Lower leg skin (tissue), 4 donors: ENCODE data around the gene GRK1. TPM values are rescaled to one million over a fixed set of nuclear protein-coding genes. Genes with fewer than 3 reads are reported as not detected.
A peak's percentile ranks its signal among the peaks of the same experiment; 100 is the strongest.

Source experiments
- DNase-seq, 2 donors: peaks; one replicate each; pipeline ENCODE4 v3.0.0-alpha.2; 2019; ENCODE audit warnings: low spot score in 2 of 2
- H3K4me3 ChIP-seq: fragments of 200-600 bp; sonication (generic); 2 replicates; pipeline ENCODE4 v1.5.1; 2017; ENCODE audit warnings: mild to moderate bottlenecking, low read depth; ENCODE audit not compliant: poor library complexity, severe bottlenecking
- POLR2A ChIP-seq, 2 donors: fragments of 450-650 bp; IDR thresholded peaks; one replicate each; pipeline ENCODE4 v1.6.1; 2016 to 2017; ENCODE audit warnings: antibody characterized with exemption in 2 of 2, mild to moderate bottlenecking in 1 of 2, moderate library complexity in 1 of 2
- WGBS, 2 donors: methylation state at CpG; one replicate each; pipeline ENCODE4 v1.1.5; 2018; 5-methylcytosine and 5-hydroxymethylcytosine counted together
- intact Hi-C: fragments of 100-400 bp; cut with DNase I; formaldehyde crosslinking; loops from one replicate; pipeline ENCODE4 v1.15.0; 2023; ENCODE audit warnings: low total_unique reads
- total RNA-seq, 4 donors: library from RNA; depleted of rRNA; stranded (reverse); fragments of >200 nt; gene quantifications; one replicate each; pipeline ENCODE4 v1.1.0, GENCODE V29; 2016
- TF ChIP-seq, protein P1 (sequence below), 3 donors: fragments of 450-650 bp; IDR thresholded peaks; one replicate each; pipeline ENCODE4 v1.5.1; 2016; ENCODE audit warnings: antibody characterized with exemption in 3 of 3, mild to moderate bottlenecking in 3 of 3, moderate library complexity in 2 of 3

The GRK1 gene
- total RNA-seq, 4 donors from 2014 or later = not detected

DNA sequence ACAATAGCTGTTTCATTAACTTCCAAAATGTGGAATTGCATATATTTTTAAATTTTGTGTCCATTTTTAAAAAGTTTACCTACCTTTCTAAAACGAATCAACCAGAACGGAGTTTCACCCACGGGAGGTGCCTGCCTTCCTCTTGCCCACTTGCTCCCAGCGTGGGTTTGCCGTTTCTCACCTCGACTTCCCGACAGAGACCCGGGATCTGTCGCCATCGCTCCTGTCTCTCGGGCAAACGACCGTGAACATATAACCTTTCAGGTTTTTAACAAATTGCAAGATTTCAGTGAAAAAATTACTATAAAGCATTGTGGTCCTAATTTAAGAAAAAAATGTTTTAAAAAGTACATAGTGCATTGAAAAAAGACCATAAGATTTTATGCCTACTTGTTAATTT lies 96.2 kb downstream of the GRK1 start:
- peak in 1 of 2 donors; percentile 68 for DNase-seq
- WGBS, 2 donors = 90 to 92% methylated on average over 13 of the region's 13 CpGs
- TF ChIP-seq, protein P1, sequence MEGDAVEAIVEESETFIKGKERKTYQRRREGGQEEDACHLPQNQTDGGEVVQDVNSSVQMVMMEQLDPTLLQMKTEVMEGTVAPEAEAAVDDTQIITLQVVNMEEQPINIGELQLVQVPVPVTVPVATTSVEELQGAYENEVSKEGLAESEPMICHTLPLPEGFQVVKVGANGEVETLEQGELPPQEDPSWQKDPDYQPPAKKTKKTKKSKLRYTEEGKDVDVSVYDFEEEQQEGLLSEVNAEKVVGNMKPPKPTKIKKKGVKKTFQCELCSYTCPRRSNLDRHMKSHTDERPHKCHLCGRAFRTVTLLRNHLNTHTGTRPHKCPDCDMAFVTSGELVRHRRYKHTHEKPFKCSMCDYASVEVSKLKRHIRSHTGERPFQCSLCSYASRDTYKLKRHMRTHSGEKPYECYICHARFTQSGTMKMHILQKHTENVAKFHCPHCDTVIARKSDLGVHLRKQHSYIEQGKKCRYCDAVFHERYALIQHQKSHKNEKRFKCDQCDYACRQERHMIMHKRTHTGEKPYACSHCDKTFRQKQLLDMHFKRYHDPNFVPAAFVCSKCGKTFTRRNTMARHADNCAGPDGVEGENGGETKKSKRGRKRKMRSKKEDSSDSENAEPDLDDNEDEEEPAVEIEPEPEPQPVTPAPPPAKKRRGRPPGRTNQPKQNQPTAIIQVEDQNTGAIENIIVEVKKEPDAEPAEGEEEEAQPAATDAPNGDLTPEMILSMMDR (IDR thresholded peaks at IDR 0.05) = no peak
- no peak for TF ChIP-seq POLR2A (IDR thresholded peaks at IDR 0.05)
- no peak overlapping the region for H3K4me3 ChIP-seq
- intact Hi-C loops = no loop called here

- intact Hi-C loops = no loop called here
- TF ChIP-seq, protein P1 (IDR thresholded peaks at IDR 0.05) = no peak
- TF ChIP-seq POLR2A (IDR thresholded peaks at IDR 0.05) = no peak
- H3K4me3 ChIP-seq = no peak overlapping the region
- peak in 1 of 2 donors; percentile 80 for DNase-seq
- 80 to 82% methylated on average over 23 to 24 of the region's 25 CpGs for WGBS, 2 donors
Measured at GRCh38 chr13:113763961-113764792, 97.2 kb downstream of the GRK1 start.

GRCh38 chr13:113764793-113765563 lies 98.0 kb downstream of the GRK1 start:
- WGBS, 2 donors = 83 to 85% methylated on average over 19 of the region's 19 CpGs
- no peak overlapping the region for H3K4me3 ChIP-seq
- intact Hi-C loops = no loop called here
- TF ChIP-seq, protein P1 (IDR thresholded peaks at IDR 0.05) = no peak
- no peak for TF ChIP-seq POLR2A (IDR thresholded peaks at IDR 0.05)
- peak in 1 of 2 donors; percentile 63 for DNase-seq

GRCh38 chr13:113765564-113765910 lies 98.5 kb downstream of the GRK1 start:
- no peak overlapping the region for H3K4me3 ChIP-seq
- intact Hi-C loops = no loop called here
- 28 to 38% methylated on average over 4 of the region's 4 CpGs for WGBS, 2 donors
- peak in 1 of 2 donors; percentile 70 for DNase-seq
- TF ChIP-seq, protein P1 (IDR thresholded peaks at IDR 0.05) = no peak
- no peak for TF ChIP-seq POLR2A (IDR thresholded peaks at IDR 0.05)

GRCh38 chr13:113766035-113766800 lies 99.2 kb downstream of the GRK1 start:
- 86 to 87% methylated on average over 30 of the region's 30 CpGs for WGBS, 2 donors
- no peak overlapping the region for H3K4me3 ChIP-seq
- intact Hi-C loops = no loop called here
- TF ChIP-seq POLR2A (IDR thresholded peaks at IDR 0.05) = no peak
- peak in 1 of 2 donors; percentile 82 for DNase-seq
